GM18511 (cell line): ENCODE measurements around the gene WNT8A.

ENCODE experiments used
- ATAC-seq: cut with Tn5 transposase; IDR thresholded peaks from one replicate; pipeline ENCODE4 v1.9.1; 2021; ENCODE audit warnings: mild to moderate bottlenecking, moderate library complexity; ENCODE audit not compliant: unreplicated experiment

WNT8A gene

GRCh38 chr5:138082033-138082432 is 1.8 kb upstream of the WNT8A start:
- no peak for ATAC-seq

- ATAC-seq: no peak
These were observed 7.9 kb downstream of the WNT8A start for GRCh38 chr5:138091685-138092084.

- no peak for ATAC-seq
These were observed 8.5 kb downstream of the WNT8A start for GRCh38 chr5:138092301-138092700.

DNA sequence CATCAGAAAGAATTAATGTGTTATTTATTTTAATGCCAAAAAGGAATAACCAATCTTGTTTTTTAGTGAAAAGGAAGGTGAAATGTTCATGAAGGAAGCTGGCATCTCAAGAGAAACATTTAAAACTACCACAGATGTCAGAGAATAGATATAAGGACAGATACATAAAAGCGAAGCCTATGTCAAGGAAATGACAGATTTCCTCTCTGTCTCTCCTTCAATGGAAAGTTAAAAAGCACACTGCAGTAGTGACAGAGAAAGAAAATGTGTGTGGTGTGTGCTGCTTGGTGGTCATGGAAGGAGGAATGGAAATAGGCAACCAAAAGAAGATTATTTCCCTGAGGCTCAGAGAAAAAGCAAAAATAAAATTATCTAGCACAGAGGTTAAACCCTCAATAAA is 9.2 kb downstream of the WNT8A start:
- ATAC-seq: no peak

GRCh38 chr5:138095100-138095907 is 11.5 kb downstream of the WNT8A start:
- ATAC-seq: no peak

DNA sequence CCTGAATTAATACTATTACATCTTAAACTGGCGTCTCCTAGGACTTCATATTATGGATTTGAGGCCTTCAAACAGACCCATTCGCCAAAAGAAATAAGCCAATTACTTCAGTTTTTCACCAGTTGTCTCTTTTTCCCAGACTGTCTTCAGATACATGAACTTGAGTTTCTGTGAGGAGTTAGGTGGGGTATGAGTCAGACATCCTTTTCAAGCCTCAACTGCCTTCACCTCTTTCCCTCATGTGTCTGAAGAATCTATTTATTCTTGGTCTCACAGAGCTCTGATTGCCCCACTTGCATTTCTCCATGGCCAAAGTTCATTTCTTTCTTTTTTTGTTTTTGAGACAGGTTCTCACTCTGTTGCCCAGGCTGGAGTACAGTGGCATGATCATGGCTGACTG is 12.5 kb downstream of the WNT8A start:
- no peak for ATAC-seq

- ATAC-seq: no peak
These were observed 13.4 kb downstream of the WNT8A start for GRCh38 chr5:138096997-138097828.

GRCh38 chr5:138102454-138103318 is 18.9 kb downstream of the WNT8A start:
- ATAC-seq: no peak

GRCh38 chr5:138103319-138103637 is 19.4 kb downstream of the WNT8A start:
- no peak for ATAC-seq

DNA sequence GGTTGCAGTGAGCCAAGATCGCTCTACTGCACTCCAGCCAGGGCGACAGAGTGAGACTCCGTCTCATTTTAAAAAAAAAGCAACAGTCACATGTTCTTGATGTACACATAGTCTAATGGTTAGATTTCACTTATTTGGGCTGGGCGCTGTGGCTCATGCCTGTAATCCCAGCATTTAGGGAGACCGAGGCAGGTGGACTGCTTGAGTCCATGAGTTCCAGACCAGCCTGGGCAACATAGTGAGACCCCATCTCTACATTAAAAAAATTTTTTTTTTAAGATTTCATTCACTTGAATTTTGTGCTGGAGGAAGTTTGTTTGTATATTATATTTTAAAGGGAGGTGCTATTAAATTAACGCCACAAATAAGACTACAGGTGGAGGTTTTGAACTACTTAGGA is 21.9 kb downstream of the WNT8A start:
- no peak for ATAC-seq

- ATAC-seq: no peak
These were observed 23.4 kb downstream of the WNT8A start for GRCh38 chr5:138107213-138107612.

DNA sequence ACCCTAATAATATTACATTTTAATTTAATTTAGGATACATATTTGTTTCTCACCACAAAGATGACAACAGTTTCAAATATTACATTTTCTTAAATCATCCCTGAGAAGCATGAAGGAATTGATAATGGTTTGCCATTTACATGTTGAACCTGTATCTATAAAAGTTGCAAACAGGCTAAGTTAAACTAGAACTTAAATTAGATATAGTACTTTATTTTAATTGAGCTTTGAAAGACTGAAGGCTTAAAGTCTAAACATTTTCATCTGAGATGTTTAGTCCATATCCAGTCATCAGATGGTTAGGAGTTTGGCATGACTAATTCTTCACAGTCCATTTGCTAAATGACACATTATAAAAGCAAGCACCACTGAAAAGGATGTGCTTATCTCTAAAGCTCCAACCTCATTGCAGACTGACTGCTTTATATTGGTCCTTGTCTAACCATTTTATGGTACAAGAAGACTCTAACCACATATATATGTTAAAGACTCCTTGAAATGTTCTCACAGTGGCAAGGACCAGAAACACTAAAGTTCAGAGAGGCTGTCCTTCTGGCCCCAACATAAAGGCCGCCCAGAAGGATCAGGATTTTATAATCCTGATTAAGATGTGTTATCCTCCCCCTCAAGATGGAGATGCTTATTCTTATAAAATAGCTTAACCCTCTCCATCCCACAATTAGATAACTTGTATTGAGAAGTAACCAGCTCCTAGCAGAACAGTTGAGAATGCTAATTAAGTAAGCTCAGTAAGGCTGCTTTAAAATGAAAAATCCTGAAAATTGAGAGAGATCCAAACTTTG is 25.8 kb downstream of the WNT8A start:
- ATAC-seq: no peak

DNA sequence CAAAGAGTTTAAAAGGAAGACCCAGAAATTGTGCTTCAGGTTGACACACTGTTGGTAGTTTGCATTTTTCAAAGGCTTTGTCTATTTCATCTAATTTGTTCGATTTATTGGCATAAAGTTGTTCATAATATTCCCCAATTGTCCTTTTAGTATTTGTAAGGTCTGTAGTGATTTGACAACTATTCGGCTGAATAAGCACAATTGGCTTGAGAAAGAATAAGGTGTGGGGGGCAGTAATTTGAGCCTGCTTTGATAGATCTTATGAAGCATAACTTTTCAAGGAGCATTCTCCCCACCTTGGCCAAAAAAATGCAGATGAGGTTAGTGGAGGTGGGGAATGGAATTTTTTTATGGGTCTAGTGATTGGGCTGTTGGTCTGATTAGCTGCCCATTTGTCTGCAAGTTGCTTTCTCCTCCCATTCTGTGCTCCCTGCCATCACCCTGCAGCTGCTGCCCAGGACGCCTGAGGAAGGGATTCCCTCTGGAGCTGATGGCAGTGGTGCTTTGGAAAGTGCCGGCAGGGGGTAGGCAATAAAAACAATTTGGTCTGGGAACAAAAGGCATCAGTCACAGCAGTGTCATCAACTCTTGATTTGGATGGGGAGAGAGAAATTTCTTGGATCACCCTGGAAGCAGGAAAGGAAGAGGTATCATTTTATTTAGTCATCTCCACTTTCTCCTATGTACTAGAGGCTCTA is 26.6 kb downstream of the WNT8A start:
- no peak for ATAC-seq

DNA sequence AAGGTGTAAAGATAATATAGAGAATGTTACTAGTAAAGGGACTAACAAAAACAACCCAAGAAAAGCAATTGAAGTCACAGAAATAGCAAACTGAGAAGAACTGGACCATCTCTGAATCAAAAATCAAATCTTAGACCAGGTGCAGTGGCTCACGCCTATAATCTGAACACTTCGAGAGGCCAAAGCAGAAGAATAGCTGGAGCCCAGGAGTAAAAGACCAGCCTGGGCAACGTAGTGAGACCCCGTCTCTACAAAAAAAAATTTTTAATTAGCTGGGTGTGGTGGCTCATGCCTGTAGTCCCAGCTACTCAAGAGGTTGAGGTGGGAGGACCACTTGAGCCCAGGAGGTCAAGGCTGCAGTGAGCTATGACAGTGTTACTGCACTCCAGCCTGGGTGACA is 27.3 kb downstream of the WNT8A start:
- no peak for ATAC-seq

- no peak for ATAC-seq
These were observed 28.1 kb downstream of the WNT8A start for GRCh38 chr5:138111937-138112336.

- no peak for ATAC-seq
These were observed 31.4 kb downstream of the WNT8A start for GRCh38 chr5:138115254-138115653.

DNA sequence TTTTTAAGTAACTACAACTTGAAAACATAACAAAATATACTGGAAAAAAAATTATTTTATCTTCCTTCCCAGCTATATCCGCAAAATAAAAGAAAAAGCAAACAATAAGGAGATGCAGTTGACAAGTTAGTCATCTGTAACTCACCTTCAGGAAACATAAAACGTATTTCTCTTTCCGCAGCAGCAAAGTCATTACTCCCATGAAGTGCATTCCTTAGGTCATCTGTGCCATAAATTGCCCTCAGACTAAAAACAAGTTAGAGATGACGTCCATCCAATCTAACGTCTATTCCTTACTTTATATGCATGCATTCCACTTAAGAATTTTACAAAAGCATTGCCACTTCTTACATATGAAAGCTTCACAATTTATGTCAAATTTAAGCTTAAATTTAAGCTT is 44.5 kb downstream of the WNT8A start:
- no peak for ATAC-seq

GRCh38 chr5:138129347-138129746 is 45.5 kb downstream of the WNT8A start:
- no peak for ATAC-seq

DNA sequence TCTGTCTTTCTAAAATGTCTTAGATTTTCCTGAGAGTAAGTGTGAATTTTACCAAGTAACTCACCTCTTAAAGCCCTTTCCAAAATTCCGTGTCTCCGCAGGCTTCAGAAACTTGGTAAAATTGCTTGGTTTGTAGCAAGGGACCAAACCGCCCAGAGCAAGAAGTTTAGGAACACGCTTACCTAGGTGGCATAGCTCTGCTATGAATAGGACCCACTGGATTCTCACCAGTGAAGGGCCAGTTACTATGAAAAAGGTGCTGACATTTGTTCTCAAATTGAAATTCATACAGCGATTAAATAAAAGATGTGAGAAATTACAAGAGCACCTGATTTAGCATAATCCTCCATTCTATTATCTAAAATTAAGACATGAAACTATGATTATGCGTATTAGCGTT is 48.7 kb downstream of the WNT8A start:
- ATAC-seq: no peak
